HepG2 (cell line): ENCODE measurements around the gene PRUNE1. TPM values are rescaled to one million over a fixed set of nuclear protein-coding genes. Genes with fewer than 3 reads are reported as not detected.

Experiments
- HNRNPH1 ChIP-seq: fragments of 200-400 bp; formaldehyde crosslinking; optimal IDR thresholded peaks from 2 replicates; pipeline ENCODE3; 2017; ENCODE audit warnings: mild to moderate bottlenecking, low read depth, low read length
- ISX ChIP-seq: sonication (generic); formaldehyde crosslinking; conservative IDR thresholded peaks from 2 replicates; pipeline ENCODE4 v1.5.0; 2020; ENCODE audit warnings: missing genetic modification reagents
- NR2F6 ChIP-seq, 2 experiments: IDR thresholded peaks; 2 replicates each; pipeline ENCODE4 v1.6.1; 2016; ENCODE audit warnings: antibody characterized with exemption in 1 of 2, mild to moderate bottlenecking in 1 of 2
- ZBTB25 ChIP-seq: IDR thresholded peaks from 2 replicates; pipeline ENCODE4 v1.6.1; 2018; ENCODE audit warnings: missing genetic modification reagents
- ZBTB33 ChIP-seq: sonication (generic); formaldehyde crosslinking; IDR thresholded peaks from 2 replicates; pipeline ENCODE4 v1.4.0; 2020; ENCODE audit warnings: missing genetic modification reagents
- ZKSCAN5 ChIP-seq: sonication (generic); formaldehyde crosslinking; IDR thresholded peaks from 2 replicates; pipeline ENCODE4 v1.5.1; 2020; ENCODE audit warnings: mild to moderate bottlenecking, missing genetic modification reagents
- ZNF234 ChIP-seq: sonication (generic); formaldehyde crosslinking; conservative IDR thresholded peaks from 2 replicates; pipeline ENCODE4 v1.5.1; 2020; ENCODE audit warnings: mild to moderate bottlenecking, missing genetic modification reagents
- ZNF251 ChIP-seq: sonication (generic); formaldehyde crosslinking; IDR thresholded peaks from 2 replicates; pipeline ENCODE4 v1.9.0; 2021; ENCODE audit warnings: mild to moderate bottlenecking, missing genetic modification reagents
- ZNF431 ChIP-seq: sonication (generic); formaldehyde crosslinking; IDR thresholded peaks from 2 replicates; pipeline ENCODE4 v1.9.0; 2022; ENCODE audit warnings: missing genetic modification reagents, low read depth, mild to moderate bottlenecking, borderline replicate concordance
- ZNF567 ChIP-seq: sonication (generic); formaldehyde crosslinking; IDR thresholded peaks from 2 replicates; pipeline ENCODE4 v1.8.1; 2023; ENCODE audit warnings: mild to moderate bottlenecking, missing genetic modification reagents, borderline replicate concordance
- ZNF75D ChIP-seq: sonication (generic); formaldehyde crosslinking; IDR thresholded peaks from 2 replicates; pipeline ENCODE4 v1.8.1; 2023; ENCODE audit warnings: missing genetic modification reagents, mild to moderate bottlenecking, borderline replicate concordance
- ZNF773 ChIP-seq: sonication (generic); formaldehyde crosslinking; IDR thresholded peaks from 2 replicates; pipeline ENCODE4 v1.4.0; 2020; ENCODE audit warnings: missing genetic modification reagents, borderline replicate concordance
- polyA plus RNA-seq, 8 experiments: library from polyadenylated mRNA; depleted of rRNA in 3 of 8; stranded (reverse) in 7 of 8; unstranded in 1 of 8; fragments of >200 nt; fragmentation: Illumina TruSeq in 4 of 8; extraction: Trizol in 4 of 8; gene quantifications; 2 replicates each; pipeline versions ENCODE4 v1.2.1 to v1.2.3, GENCODE V29; 2011 to 2016; ENCODE audit warnings: low read depth in 4 of 8, missing spikeins in 1 of 8, mixed read lengths in 1 of 8; ENCODE audit not compliant: insufficient read depth in 1 of 8
- total RNA-seq, 5 experiments: library from RNA; depleted of rRNA; stranded (reverse); fragments of >200 nt; fragmentation: Illumina TruSeq; extraction: Trizol; gene quantifications; 2 replicates each; pipeline ENCODE4 v1.2.3, GENCODE V29; 2016; ENCODE audit warnings: low read depth in 1 of 5
- TF ChIP-seq, protein P1 (sequence below): IDR thresholded peaks from 2 replicates; pipeline ENCODE4 v1.6.1; 2016; ENCODE audit warnings: missing compliant biosample characterization, missing genetic modification reagents, borderline replicate concordance
- TF ChIP-seq, protein P2 (sequence below): sonication (generic); formaldehyde crosslinking; IDR thresholded peaks from 2 replicates; pipeline ENCODE4 v1.4.0; 2020; ENCODE audit warnings: missing genetic modification reagents
- TF ChIP-seq, protein P3 (sequence below): sonication (generic); formaldehyde crosslinking; IDR thresholded peaks from 2 replicates; pipeline ENCODE4 v1.4.0; 2020; ENCODE audit warnings: missing genetic modification reagents, borderline replicate concordance
- TF ChIP-seq, protein P4 (sequence below): sonication (generic); formaldehyde crosslinking; IDR thresholded peaks from 2 replicates; pipeline ENCODE4 v1.5.0; 2020; ENCODE audit warnings: missing genetic modification reagents, mild to moderate bottlenecking, borderline replicate concordance
- TF ChIP-seq, protein P5 (sequence below): sonication (generic); formaldehyde crosslinking; IDR thresholded peaks from 2 replicates; pipeline ENCODE4 v1.5.0; 2020; ENCODE audit warnings: missing genetic modification reagents

The PRUNE1 gene
- total and polyA plus RNA-seq, 2 of the 13 experiments (the other 11 are each of a cell fraction or from before 2014, with no cell fraction given): 19.0 to 31.9 TPM

DNA sequence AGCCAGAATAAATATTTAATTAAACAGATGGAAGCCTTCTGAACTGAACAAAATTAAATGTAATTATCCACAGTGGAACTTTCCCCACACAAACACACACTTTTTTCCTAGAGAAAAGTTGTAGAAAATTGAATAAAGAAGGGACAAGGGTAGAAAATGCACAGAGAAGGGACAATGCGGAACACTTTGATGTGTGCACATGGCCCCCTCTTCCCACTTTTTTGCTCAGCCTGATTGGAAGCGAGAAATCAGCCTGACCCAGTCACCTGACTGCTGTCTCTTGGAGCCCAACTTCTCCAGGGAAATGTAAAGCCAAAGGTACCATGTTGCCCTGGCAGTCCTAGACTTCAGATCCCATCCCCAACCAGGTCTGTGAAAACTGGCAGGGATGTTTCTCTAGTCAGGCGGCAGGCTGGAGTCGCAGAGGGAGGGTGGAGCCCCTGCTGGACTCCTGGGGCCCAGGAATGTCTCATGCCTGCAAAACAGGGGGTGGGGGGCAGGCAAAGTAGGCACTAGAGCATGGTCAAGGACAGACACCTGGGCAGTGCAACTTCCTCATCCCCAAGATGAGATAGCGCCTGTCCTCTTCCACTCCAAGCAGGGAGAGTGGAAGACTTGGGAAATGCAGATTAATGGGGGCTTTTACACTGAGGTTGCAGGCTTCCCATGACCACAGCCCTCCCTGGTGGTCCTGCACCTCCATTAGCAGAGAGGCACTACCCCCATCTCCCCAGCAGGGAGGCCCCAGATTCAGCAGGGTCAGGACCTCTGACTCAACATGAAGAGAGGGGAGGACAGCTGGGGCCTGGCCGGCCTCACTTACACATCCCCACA is 36.4 kb upstream of the PRUNE1 start (continued):
- TF ChIP-seq NR2F6 (IDR thresholded peaks at IDR 0.05): peak; percentile 82
- TF ChIP-seq NR2F6 (CRISPR knock-in tag; IDR thresholded peaks at IDR 0.05): peak; percentile 83
- no peak for TF ChIP-seq ZBTB33 (CRISPR knock-in tag)
- TF ChIP-seq, protein P1, sequence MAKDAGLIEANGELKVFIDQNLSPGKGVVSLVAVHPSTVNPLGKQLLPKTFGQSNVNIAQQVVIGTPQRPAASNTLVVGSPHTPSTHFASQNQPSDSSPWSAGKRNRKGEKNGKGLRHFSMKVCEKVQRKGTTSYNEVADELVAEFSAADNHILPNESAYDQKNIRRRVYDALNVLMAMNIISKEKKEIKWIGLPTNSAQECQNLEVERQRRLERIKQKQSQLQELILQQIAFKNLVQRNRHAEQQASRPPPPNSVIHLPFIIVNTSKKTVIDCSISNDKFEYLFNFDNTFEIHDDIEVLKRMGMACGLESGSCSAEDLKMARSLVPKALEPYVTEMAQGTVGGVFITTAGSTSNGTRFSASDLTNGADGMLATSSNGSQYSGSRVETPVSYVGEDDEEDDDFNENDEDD (CRISPR knock-in tag): no peak
- no peak for TF ChIP-seq ZNF75D (CRISPR knock-in tag)
- no peak for TF ChIP-seq ISX (CRISPR knock-in tag)
- TF ChIP-seq HNRNPH1: no peak
- TF ChIP-seq, protein P2, sequence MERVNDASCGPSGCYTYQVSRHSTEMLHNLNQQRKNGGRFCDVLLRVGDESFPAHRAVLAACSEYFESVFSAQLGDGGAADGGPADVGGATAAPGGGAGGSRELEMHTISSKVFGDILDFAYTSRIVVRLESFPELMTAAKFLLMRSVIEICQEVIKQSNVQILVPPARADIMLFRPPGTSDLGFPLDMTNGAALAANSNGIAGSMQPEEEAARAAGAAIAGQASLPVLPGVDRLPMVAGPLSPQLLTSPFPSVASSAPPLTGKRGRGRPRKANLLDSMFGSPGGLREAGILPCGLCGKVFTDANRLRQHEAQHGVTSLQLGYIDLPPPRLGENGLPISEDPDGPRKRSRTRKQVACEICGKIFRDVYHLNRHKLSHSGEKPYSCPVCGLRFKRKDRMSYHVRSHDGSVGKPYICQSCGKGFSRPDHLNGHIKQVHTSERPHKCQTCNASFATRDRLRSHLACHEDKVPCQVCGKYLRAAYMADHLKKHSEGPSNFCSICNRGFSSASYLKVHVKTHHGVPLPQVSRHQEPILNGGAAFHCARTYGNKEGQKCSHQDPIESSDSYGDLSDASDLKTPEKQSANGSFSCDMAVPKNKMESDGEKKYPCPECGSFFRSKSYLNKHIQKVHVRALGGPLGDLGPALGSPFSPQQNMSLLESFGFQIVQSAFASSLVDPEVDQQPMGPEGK: peak; percentile 87
- no peak for TF ChIP-seq ZNF251 (CRISPR knock-in tag)
- TF ChIP-seq ZKSCAN5 (CRISPR knock-in tag): no peak
- no peak for TF ChIP-seq ZBTB25 (CRISPR knock-in tag)
- TF ChIP-seq, protein P3, sequence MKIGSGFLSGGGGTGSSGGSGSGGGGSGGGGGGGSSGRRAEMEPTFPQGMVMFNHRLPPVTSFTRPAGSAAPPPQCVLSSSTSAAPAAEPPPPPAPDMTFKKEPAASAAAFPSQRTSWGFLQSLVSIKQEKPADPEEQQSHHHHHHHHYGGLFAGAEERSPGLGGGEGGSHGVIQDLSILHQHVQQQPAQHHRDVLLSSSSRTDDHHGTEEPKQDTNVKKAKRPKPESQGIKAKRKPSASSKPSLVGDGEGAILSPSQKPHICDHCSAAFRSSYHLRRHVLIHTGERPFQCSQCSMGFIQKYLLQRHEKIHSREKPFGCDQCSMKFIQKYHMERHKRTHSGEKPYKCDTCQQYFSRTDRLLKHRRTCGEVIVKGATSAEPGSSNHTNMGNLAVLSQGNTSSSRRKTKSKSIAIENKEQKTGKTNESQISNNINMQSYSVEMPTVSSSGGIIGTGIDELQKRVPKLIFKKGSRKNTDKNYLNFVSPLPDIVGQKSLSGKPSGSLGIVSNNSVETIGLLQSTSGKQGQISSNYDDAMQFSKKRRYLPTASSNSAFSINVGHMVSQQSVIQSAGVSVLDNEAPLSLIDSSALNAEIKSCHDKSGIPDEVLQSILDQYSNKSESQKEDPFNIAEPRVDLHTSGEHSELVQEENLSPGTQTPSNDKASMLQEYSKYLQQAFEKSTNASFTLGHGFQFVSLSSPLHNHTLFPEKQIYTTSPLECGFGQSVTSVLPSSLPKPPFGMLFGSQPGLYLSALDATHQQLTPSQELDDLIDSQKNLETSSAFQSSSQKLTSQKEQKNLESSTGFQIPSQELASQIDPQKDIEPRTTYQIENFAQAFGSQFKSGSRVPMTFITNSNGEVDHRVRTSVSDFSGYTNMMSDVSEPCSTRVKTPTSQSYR: peak; percentile 48; the same call in 1 of the 2 replicates
- TF ChIP-seq, protein P4, sequence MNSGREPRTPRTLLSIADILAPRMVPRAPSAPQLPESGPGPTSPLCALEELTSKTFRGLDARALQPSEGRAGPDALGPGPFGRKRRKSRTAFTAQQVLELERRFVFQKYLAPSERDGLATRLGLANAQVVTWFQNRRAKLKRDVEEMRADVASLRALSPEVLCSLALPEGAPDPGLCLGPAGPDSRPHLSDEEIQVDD (CRISPR knock-in tag): no peak
- no peak for TF ChIP-seq ZNF234 (CRISPR knock-in tag)
- TF ChIP-seq, protein P5, sequence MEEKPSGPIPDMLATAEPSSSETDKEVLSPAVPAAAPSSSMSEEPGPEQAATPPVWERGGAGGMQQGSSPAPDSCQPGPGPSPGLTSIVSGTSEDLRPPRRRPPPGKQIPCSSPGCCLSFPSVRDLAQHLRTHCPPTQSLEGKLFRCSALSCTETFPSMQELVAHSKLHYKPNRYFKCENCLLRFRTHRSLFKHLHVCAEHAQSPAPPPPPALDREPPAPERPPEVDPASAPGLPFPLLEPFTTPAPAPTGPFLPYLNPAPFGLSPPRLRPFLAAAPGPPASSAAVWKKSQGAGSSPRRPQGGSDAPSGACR: no peak
- TF ChIP-seq ZNF431 (CRISPR knock-in tag): no peak
- no peak for TF ChIP-seq ZNF567 (CRISPR knock-in tag)
- no peak for TF ChIP-seq ZNF773 (CRISPR knock-in tag)
